SIG-M5 treated with dmso at 0.1 percent for 504 hours (cell line): Measurements from ENCODE around the gene TRIM15.
"Not testable (repeated sequence)": the region's sequence is repeated elsewhere in the genome, so short reads cannot be mapped to it uniquely, and the experiment has no call there.

Source experiments
- DNase-seq: peaks from one replicate; lab custom pipeline; 2025; ENCODE audit not compliant: unreplicated experiment; lab: John Stamatoyannopoulos, UW

Gene TRIM15

DNA sequence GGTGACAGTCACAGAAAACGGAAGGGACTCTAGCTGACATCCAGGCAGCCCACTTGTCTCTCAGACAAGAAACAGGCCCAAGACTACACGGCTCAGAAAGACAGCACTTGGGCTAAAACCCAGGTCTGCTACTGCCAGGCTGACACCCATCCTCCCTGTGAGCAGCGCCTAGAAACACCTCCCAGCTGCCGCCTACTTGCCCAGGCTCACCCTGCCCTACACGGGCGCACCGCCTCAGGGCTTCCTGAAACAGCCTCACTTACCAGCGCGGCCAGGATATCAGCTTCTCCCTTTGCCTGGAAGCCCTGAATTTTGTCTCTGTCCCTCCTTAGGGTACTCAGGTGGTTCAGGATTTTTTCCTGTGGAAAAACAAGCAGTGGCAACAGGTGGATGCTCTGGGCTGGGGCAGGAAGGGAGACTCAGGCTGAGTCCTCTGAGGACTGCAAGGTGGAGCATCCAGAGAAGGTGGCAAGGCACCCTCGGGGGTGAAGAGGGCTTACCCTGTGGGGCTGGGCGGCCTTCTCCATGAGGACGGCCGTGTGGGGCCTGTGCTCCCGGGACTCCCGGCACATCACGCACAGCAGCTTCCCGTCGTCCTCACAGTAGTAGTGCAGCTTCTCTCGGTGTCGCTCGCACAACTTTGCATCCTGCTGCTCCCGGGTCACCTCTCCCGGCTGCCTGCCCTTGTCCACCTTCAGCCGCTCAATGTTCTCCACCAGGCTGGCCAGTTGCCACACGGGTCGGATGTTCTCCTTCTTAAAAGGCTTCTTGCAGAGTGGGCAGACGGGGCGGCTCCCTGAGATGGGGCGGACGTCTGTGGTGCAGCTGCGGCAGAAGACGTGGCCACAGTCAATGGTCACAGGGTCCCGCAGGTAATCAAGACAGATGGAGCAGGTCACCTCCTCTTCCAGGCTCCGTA is 35.1 kb downstream of the TRIM15 start:
- no peak for DNase-seq

DNA sequence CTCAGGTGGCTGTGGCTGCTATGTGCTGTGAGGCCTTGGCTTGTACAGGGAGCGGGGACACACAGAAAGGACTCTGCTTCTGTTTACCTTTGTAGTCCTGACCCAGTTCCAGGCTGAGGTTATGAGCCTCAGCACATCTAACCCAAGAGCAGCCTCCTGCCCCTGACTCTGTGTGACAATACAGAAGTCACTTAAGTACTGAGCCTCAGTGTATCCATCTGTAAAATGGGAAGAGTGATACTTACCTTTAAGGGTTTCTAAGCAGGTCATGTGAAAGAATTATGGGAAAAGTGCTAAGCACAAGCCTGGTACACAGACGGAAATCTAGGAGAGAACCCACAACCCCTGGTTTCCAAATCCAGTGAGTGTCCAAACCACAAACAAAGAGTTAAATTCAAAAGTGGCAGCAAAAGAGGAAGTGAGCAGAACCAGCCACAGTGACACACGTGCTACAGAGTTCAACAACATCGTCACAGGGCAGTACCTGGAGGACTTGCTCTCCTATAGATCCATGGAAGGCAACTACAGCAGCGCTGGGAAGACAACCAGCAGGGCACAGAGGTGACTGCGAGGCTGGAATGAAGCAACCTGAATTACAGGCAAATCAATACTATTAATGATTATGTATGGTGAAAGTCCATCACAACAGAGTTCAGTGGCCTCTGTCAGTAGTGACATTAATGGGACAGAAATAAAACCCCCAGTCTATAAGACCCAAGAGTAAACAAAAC is 37.4 kb downstream of the TRIM15 start:
- peak; percentile 88 for DNase-seq

GRCh38 chr6:30202366-30202765 is 39.0 kb downstream of the TRIM15 start:
- DNase-seq: no peak

- no peak for DNase-seq
Observed at GRCh38 chr6:30204116-30204515, 40.8 kb downstream of the TRIM15 start.

- no peak for DNase-seq
Observed at GRCh38 chr6:30206152-30206551, 42.8 kb downstream of the TRIM15 start.

- DNase-seq: no peak
Observed at GRCh38 chr6:30206799-30207618, 43.7 kb downstream of the TRIM15 start.

DNA sequence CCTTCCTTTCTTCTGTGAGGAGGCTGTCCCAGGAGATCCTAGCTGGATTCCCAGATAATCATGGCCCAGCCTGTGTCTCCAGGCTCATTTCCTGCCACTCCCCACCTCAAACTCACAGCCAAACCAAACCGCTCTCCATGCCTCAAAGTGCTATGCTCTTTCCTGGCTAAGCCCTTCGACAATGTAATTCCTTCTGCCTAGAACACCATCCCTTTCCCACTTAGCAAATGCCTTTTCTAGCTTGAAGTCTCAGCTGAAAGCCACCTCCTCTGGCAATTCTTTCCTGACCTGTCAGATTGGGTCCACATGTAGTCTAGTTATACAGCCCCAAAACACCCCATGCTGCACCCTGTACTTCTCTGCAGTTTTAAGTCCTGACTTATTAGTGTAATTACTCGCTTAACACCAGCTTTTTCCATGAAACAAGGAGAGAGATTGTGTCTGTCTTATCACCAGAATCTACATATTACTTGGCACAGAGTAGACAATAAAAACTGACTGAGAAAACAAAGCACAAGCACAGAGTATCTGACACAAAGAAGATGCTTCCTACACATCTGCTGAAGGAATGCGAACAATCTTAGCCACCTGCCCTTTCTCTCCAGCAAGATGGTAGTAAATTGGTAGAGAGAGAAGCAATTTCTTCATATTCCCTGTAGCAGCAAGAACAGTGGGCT is 44.4 kb downstream of the TRIM15 start:
- DNase-seq: no peak

DNA sequence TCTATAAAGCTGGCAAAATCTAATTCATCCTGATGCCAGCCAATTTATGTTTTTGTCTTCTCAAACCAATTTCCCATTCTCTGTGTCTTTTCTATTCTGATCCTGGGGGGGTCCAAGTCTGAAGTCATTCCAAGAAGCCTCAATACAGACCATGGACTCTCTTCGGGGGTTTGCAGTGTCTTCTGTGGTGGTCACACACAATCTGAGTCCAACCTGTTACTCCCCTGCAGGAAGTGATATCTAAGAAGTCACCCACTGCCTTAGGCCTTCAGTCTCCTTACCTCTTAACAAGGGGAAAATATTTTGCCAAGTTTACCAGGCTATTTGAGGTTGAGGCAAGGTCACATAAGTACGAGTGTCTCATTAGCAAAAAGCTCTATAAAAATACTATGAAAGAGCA is 48.0 kb downstream of the TRIM15 start:
- no peak for DNase-seq

- DNase-seq: no peak
Observed at GRCh38 chr6:30211899-30212298, 48.6 kb downstream of the TRIM15 start.

- peak; percentile 97 for DNase-seq
Observed at GRCh38 chr6:30212865-30213666, 49.7 kb downstream of the TRIM15 start, which contains the start of gene TRIM26. Gene TRIM26 (minus strand): TSS chr6:30213406. CDS start chr6:30199103, 14,303 bp downstream.

DNA sequence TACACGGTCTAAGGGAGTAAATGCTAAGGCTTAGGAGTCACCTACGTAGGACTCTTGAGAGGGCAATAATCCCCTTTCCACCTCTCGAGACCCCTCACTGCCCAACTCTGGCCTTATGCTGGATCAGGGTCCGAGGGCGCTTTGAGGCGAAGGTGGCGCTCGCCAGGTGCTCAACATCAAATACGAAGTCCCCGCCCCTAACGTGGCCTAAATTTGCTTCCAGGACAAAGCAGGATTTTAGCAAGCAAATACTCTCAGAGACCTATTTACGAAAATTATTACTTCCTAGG is 50.3 kb downstream of the TRIM15 start:
- no peak for DNase-seq

- peak; percentile 41 for DNase-seq
Observed at GRCh38 chr6:30213957-30214656, 50.8 kb downstream of the TRIM15 start.

DNA sequence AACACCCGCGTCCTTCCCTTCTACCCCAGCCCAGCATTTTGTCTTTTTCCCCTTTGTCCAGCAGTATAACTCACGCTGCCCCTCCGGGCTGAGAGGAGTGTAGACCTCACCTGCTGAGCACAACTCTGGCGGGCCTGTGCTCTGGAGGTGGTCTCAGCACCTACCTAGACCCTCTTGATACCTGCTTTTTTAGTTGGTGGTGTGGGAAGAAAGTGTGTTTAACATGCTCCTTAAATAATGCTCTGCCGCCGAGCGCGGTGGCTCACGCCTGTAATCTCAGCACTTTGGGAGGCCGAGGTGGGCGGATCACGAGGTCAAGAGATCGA is 51.3 kb downstream of the TRIM15 start:
- DNase-seq: no peak

DNA sequence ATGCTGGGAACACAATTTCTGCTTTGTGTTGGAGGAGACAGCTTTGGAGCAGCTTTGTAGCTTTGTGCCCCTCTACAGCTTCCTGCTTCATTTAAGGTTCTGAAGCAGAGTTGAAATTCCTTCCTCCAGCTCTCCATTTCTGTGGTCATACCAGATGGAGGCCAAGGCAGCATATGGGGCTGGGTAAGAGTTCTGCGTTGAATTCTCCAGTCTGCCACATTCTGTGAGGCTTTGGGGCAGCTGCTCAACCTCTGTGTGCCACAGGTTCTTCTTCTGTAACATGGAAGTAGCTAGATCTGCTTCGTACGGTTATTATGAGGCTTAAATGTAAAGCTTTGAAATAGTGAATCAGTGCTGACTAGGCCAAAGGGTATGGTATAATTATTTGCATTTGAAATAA is 52.8 kb downstream of the TRIM15 start:
- DNase-seq: no peak

GRCh38 chr6:30219244-30219643 is 55.9 kb downstream of the TRIM15 start:
- DNase-seq: peak; percentile 67

DNA sequence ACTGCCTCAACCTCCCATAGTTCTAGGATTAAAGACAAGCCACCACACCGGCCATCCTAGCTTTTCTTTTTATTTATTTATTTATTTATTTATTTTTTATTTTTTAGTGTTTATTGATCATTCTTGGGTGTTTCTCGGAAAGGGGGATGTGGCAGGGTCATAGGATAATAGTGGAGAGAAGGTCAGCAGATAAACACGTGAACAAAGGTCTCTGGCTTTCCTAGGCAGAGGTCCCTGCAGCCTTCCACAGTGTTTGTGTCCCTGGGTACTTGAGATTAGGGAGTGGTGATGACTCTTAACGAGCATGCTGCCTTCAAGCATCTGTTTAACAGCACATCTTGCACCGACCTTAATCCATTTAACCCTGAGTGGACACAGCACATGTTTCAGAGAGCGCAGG is 58.0 kb downstream of the TRIM15 start:
- not testable (repeated sequence) for DNase-seq

DNA sequence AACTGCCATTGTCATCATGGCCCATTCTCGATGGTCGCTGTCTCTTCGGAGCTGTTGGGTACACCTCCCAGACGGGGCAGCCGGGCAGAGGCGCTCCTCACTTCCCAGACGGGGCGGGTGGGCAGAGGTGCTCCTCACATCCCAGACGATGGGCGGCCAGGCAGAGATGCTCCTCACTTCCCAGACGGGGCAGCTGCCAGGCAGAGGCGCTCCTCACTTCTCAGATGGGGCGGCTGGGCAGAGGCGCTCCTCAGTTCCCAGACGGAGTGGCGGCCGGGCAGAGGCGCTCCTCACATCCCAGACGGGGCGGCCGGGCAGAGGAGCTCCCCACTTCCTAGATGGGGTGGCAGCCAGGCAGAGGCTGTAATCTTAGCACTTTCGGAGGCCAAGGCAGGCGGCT is 58.6 kb downstream of the TRIM15 start:
- DNase-seq: not testable (repeated sequence)
